SIG-M5 treated with dmso at 0.1 percent for 504 hours (cell line): ENCODE data around the gene CGNL1.

ENCODE experiments used
- DNase-seq: peaks from one replicate; lab custom pipeline; 2025; ENCODE audit not compliant: unreplicated experiment; lab: John Stamatoyannopoulos, UW

CGNL1 gene

DNA sequence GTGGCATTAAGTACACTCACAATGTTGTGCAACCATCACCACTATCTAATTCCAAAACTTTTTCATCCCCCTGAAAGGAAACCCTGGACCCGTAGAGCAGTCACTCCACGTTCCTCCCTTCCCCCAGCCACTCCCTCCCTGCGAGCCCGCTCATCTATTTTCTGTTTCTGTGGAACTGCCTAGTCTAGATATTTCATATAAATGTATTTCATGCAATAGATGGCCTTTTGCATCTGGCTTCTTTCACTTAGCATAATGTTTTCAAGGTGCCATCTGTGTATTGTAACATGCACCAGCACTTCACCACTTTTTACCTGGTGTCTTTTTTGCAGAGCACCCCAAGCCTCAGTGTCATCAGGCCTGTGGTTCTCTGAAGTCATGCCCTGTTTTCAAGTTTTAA is 10.7 kb downstream of the CGNL1 start:
- DNase-seq: no peak

DNA sequence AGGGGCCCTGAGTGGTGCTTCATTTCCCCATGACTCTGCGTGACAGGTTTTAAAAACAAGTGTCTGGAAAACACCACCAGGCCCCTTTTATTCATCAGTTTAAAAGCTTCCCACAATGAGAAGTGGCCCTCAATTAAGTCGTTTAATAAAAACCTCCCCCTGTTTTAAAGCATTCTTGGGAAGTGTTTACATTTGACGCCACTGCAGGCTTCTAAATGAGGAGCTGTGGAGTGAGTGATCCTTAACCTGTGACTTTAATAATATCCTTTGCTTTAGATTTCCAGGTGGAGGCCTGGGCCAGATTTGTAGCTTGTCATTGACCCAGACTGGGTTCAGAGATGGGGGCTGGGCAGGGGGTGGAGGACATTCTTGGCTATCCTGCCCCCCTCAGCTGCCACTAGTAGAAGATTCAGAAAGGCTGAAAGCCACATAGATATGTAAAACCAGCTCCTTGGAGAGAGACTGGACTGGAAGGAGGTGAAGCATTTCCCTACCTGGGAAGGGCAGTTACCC is 11.3 kb downstream of the CGNL1 start:
- no peak for DNase-seq

DNA sequence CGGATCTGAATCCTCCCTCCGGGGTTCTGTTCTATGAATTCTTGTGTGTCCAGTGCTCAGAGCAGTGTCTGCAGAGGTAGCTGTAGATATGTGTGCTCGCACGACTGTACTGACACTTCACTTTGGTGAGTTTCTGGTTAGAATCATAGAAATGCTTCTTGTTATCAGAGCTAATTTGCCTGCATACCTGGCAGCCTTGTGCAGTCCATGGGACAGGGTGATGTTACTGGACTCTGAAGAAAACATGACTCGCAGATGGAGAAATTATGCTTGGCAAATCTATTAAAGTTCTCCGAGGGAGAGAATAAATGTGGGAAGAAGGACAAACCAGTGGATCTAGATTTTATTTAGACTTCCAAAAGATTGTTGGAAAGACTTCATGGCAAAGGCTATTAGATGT is 12.2 kb downstream of the CGNL1 start:
- no peak for DNase-seq

DNA sequence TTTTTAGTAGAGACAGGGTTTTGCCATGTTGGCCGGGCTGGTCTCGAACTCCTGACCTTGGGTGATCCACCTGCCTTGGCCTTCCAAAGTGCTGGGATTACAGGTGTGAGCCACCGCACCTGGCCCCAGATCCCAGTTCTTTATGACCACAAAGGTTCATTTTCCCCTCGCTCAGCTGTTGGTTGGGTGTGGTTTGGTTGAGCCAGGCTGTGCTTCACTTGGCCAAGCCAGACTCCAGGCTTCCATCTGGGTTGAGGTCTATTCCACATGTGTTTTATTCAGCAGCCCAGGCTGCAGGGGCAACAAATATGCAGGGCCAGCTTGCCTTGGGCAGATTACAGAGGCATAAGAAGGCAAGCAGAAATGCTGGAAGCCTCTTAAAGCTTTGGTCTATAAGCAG is 13.7 kb downstream of the CGNL1 start:
- no peak for DNase-seq

DNA sequence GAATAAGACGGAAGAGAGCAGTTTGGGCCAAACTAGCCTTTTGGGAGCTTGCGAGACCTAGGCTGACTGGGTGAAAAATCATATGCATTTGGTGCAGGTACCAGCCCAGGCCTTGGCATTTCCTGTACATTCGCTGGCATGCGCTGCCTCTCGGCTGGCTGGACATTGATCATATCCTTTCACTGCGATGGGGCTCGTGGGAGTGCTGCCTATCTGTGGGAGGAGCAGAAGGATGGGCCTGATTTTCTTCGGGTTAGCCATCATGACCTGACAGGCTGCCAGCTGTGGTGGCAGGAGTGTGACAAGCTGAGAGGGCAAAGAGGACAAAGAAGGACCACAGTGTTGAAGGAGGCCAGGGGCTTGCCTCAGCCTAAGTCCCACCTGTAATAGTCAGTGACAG is 14.3 kb downstream of the CGNL1 start:
- DNase-seq: no peak

DNA sequence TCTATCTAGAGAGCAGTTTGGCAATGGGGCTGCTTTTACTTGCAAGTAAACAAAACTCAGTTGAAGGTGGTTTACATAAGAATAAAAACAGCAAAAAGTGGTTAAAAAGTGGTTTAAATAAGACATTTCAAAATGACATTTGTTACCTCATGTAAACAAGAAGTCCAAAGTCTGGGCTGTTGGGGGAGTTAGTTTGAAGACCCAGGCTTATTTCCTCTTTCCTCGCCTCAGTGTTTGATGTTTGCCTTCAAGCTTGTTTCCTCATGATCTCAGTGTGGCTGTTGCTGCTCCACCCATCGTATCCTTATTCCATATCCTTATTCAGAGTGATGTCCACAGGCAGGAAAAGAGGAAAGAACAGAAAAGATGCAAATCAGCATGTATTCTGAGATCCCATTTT is 15.2 kb downstream of the CGNL1 start:
- DNase-seq: no peak

DNA sequence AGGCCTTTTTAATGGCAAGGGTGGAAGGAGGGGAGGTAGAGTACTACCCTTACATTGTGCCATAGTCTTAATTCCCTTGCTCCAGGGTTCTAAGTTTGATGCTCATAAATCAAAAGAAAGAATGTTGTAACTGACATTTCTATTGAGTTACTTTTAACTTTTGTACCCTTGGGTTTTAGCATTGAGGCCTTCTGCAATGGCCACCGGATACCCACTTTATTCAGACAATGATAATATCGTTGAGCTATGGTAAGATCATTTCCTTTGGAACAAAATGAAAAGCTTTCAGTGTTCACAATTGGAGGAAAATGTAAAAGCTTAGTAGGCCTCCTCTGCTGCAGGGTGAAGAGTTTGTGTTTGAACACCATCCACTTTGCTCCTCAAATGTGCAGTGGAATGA is 16.8 kb downstream of the CGNL1 start:
- DNase-seq: no peak

DNA sequence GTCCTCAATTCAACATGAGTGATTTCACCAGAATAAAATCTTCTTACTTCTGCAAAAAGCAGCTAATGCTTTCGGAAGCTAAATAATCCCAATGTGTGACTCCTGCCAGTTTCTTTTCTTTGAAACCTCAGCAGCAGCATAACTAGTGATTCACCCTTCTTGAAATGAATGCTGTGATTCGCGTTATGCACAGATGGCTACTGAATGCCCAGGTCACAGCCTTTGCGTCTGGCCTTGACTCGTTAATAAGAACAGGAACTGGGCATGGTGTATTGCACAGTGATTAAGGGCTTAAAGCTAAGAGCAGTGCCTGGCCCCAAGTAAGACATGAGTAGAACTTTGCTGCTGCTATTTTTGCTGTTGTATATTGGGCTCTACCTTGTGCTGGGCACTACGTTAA is 19.0 kb downstream of the CGNL1 start:
- DNase-seq: no peak

DNA sequence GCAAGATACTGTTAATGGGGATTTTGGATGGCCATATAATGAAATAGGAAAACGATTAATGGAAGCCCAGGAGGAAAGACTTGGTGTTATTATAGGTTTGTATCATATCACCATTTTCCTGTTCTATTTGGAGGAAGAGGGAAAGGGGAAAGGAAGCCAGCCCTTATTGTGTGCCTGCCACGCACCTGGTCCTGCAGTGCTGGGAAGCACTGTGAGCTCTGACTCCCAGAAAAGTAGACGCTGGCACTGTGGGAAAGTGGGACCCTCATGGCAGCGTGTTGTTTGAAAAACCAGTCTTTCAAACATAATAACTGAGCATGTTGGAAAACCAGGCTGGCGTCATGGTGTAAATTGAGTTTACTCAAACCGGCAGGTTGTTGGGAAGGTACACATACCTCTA is 22.0 kb downstream of the CGNL1 start:
- DNase-seq: no peak

DNA sequence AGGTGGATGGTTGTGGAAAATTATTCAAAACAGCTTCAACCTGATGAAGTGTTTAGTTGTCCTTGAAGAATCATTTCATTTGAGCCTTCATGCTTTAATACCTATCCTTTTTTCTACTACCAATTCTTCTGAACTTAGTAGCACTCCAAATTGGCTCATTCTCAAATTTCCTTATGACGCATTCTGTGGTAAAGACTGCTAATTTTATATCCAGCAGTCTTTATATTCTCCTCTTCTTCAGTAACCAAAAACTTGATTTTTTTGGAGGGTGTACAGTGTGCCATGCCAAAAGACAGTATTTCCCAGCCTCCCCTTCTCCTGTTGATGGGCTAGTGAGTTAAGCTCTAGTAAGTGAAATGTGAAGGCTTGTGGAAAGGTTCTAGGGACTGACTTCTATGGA is 25.2 kb downstream of the CGNL1 start:
- DNase-seq: no peak

DNA sequence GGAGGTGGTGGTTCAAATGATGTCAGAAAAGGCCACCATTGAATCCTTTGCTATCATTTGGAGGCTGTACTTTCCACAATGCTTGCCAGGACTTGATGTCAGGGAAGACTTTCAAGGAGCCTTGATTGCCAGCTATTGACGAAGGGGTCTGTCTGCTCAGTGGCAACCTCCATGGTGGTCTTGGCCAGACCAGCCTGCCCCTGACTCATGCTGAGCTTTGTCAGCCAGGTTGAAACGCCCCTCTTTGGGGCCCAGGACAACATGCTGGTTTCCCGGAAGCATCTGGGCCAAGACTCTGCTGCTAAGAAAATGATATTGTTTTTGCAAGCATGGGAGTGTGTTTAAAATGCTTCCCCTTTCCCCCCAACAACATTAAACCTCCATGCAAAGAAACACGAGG is 26.7 kb downstream of the CGNL1 start:
- no peak for DNase-seq

DNA sequence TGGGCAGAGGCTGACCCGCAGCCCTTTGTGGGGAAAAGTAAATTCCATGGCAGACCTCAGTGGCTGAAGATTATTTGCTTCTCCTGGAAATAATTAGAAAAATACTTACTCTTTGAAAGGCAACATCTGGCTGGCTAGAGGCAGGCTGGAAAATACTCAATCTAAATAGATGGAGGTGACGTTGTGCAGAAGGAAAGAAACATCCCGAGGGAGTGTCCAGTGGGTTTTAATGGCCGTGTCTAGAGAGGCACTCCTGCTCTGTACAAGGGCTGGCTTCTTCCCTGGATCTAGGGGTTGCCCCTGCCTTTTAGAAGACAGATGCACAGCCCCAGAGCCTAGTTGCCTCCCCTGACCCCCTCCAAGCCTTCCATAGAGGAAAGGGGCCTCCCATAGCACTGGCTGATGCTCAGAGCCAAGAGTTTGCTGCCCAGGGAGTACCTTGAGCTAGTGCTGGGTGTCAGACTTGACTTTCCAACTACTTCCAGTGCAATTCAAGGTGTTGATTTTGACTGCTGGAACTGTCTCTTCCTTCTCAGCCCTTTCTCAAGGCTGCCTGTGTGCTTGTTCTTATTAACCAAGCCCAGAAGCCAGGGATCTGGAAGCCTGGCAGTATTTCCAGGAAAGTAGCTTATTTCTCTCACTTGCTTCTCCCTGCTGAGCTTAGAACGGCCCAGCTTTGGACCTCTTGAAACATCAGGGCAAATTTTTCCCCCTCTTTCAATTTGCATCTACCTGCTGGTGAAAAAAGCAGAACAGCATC is 27.4 kb downstream of the CGNL1 start:
- no peak for DNase-seq

DNA sequence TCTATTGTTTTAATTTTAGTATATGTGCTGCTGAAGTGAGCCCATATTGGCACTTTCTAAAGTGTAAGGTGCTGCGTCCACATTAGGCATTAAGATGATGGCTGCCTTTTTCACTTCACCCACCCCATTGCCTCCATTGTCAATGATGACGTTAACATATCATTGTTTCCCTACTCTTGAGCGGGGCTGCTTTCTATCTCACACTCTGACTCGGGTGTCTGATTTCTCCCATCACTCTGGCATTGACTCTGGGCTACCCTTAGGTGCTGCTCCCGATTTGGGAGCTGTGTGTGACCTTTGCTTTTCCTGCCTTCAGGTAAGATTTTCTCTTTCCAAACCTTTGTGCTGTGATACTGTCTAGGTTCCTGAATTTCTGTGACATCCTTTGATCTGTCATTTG is 28.8 kb downstream of the CGNL1 start:
- no peak for DNase-seq

DNA sequence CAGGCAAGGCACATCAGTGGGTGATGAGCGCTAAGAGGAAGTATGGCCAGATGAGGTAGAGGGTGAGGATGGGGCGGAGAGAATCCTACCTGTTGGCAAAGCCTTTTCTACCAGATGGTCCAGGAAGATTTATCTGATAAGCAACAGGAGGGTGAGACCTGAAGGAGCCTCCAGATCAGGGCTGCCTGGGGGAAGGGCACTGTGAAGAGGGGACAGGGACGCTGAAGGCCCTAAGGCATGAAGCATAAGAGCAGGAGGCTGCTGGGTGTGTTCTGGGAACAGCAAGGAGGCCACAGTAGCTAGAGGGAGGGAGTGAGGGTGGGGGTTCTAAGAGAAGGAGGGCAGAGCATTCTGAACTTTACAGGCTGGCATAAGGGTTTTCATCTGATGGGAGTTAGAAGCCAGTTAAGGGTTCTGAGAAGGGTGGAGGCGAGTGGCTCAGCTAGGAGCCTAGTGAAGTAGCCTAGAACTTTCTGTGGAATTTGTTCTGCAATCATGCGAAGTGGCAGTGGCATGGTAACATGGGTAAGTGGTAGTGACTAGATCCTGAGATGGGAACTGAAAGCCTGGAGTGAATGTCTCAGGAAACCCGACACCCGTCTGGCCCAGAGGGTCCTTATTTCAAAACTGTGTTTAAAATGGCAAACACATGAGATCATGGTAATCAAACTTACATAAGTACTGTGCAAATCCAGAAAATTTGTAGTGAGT is 29.9 kb downstream of the CGNL1 start:
- DNase-seq: no peak

DNA sequence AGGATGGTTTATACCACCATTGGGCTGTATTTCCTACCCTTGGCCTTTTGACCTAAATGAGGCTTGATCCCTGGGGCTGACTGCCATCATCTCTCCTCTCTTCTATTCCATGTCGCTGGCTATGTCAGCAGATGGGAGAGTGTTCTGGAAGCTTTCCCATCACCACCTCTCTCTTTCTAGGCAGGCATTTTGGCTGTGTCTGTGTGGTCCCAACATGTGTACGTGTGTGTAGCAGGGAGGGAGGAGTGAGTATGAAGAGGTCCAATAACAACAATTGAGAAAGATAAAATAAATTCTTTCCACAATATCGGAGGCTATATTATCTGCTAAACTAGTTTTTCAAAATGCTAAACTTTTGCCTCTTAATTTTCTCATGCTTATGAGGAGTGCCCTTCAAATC is 34.1 kb downstream of the CGNL1 start:
- no peak for DNase-seq

DNA sequence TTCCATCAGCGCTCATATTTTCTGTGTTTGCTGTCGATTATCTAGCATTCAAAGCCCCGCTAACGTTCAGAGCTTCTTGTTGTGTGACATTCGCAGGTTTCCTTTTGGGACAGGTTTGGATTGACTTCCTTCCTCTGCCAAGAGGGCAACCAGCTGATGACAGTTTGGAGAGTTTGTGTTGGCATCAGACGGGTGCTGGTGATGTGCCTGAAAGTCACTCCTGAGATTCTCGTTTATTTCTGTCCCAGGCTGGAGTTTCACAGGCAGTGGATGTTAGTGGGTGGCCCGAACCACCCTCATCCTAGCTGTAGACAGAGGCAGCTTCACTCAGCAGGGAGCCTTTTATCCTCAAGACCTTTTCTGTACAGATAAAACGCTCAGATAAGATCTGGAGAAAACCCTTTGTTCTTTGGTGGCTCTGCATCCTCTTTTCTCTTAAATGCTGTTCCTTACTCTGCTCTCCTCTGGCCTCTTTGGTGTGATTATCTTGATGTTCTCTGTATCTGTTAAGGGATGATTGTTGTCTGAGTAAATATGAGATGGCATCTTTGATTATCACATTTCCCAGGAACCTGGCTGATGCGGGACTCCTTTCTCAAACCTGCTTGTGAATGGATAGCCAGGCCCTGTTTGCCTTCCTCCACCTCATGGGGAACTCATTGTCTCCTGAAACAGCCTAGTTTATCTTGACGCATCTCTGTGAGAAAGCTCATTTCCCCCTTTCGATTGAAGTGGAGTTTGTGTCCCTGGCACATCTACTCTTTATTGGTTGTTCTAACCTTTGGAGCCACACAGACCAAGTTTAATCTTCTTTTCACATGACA is 35.9 kb downstream of the CGNL1 start:
- DNase-seq: no peak

DNA sequence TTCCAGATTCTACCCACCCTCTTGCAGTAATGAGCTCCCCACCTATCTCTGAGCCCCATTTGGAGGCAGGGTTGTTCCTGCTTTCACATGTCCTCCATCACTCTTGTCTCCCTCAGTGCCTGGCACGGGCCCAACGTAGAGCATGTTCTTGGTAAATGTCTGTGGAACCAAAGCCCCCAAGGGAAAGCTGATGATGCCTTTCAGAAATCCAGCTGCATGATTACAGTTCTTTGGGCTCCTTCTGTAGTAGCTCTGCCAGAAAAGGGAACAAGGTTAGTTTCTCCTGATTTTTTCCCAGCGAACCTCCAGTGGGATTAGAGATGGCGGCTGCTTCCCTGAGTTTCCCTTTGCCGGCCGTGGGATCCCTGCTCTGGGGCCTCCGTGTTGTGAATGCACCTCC is 39.3 kb downstream of the CGNL1 start:
- DNase-seq: no peak

DNA sequence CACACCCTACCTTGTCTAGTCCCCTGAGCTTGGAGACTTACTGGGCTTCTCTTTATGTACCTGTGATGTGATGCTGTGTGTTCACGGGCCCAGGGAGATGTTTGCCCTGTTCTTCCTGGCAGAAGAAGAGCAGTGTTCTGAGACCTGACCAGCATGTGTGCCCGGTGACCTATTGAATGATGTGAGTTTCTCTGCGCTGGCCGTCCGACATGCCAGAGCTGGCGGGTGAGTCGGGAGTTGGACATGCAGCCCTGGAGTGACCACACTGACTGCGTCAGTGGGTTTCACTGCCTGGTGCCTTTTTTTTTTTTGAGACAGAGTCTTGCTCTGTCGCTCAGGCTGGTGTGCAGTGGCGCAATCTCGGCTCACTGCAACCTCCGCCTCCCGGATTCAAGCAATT is 42.3 kb downstream of the CGNL1 start:
- DNase-seq: no peak

DNA sequence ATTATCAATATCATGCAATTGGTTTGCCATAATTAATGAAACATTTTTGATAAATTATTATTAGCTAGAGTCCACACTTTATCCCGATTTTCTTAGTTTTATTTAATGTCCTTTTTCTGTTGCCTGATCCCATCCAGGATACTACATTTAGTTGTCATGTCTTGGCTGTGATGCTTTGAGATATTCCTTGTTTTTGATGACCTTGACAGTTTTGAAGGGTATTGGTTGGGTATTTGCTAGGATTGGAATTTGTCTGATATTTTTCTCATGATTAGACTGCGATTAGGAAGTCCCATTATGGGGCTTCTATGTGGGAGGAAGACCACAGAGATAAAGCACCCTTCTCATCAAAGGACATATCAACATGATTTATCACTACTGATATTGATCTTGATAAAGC is 43.0 kb downstream of the CGNL1 start:
- no peak for DNase-seq

DNA sequence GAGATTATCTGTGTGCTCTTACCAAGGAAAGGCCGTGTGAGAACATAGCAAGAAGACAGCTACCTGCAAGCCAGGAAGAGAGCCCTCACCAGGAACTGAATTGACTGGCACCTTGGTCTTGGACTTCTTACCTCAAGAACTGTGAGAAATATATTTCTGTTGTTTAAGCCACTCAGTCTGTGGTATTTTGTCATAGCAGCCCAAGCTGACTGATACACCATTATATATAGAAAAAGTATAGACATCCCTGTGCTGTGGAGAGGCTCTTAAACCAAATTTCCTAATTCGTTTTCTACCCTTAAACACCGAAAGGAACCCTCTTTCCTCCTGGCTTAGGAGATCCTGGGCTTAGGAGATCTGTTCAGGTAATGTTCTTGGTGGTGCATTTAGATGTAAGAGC is 44.8 kb downstream of the CGNL1 start:
- DNase-seq: no peak

DNA sequence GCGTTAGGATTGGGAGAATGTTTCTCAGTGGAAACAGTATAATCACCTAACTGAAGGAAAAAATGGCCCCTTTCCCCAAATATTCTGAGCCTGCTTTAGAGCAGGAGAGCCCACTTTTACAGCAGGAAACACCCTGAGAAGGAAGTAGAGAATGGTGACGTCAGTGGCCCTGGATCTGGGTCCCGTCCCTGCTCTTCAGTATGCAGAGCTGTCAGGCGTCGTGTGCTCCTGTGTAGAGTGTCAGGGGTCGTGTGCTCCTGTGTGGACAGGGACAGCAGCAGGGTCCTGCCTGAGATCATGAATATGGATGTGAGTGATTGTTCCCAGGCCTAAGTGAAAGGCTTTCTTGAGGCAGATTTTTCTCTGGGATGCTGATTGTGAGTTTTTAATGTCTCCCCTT is 45.2 kb downstream of the CGNL1 start:
- DNase-seq: peak; percentile 13
